Coronary artery (tissue), 2 donors: Measurements from ENCODE around the gene NLRP3.

ENCODE experiments used
- DNase-seq: peaks from one replicate; pipeline ENCODE4 v3.0.0-alpha.2; 2017; ENCODE audit warnings: low spot score
- H3K27ac ChIP-seq, 2 donors: fragments of 200-600 bp; sonication (generic); one replicate each; pipeline ENCODE4 v1.5.1; 2016 to 2019
- H3K4me3 ChIP-seq: fragments of 200-600 bp; sonication (generic); 2 replicates; pipeline ENCODE4 v1.5.1; 2016; ENCODE audit warnings: mild to moderate bottlenecking, moderate library complexity
- TF ChIP-seq, protein P1 (sequence below): fragments of 200-600 bp; sonication (generic); IDR thresholded peaks from one replicate; pipeline ENCODE4 v1.5.1; 2019; ENCODE audit warnings: antibody characterized with exemption

Gene NLRP3

GRCh38 chr1:247491328-247491727 is 75.4 kb downstream of the NLRP3 start:
- DNase-seq, result no peak
- TF ChIP-seq, protein P1, sequence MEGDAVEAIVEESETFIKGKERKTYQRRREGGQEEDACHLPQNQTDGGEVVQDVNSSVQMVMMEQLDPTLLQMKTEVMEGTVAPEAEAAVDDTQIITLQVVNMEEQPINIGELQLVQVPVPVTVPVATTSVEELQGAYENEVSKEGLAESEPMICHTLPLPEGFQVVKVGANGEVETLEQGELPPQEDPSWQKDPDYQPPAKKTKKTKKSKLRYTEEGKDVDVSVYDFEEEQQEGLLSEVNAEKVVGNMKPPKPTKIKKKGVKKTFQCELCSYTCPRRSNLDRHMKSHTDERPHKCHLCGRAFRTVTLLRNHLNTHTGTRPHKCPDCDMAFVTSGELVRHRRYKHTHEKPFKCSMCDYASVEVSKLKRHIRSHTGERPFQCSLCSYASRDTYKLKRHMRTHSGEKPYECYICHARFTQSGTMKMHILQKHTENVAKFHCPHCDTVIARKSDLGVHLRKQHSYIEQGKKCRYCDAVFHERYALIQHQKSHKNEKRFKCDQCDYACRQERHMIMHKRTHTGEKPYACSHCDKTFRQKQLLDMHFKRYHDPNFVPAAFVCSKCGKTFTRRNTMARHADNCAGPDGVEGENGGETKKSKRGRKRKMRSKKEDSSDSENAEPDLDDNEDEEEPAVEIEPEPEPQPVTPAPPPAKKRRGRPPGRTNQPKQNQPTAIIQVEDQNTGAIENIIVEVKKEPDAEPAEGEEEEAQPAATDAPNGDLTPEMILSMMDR, result no peak
- Histone ChIP-seq H3K27ac (no peak overlapping the region), H3K4me3 (no peak overlapping the region)

DNA sequence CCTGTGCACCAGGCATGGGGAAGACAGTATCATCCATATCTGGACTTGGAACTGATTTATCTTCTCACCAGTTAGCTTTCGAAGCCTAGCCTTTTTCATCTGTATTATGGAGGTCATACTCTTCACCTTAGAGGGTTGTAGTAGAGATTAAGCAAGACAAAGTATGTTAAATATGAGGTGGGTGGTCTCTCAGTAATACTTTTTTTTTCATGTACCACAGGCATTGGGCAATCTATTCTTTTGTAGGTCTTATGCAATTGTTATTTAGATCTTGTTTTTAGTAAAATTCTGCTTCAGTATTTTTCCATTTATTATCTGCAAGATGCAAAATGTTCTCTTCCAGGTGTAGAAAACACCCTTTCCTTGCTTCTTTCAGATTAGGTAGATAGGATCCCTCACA is 77.1 kb downstream of the NLRP3 start:
- no peak for DNase-seq
- H3K4me3 ChIP-seq, result no peak overlapping the region
- no peak overlapping the region for H3K27ac ChIP-seq
- TF ChIP-seq, protein P1, result no peak

GRCh38 chr1:247494767-247495166 is 78.8 kb downstream of the NLRP3 start:
- TF ChIP-seq, protein P1, result no peak
- H3K4me3 ChIP-seq, result no peak overlapping the region
- no peak for DNase-seq
- H3K27ac ChIP-seq, result no peak overlapping the region

GRCh38 chr1:247496581-247497285 is 80.8 kb downstream of the NLRP3 start:
- TF ChIP-seq, protein P1, result no peak
- no peak overlapping the region for H3K27ac ChIP-seq
- no peak overlapping the region for H3K4me3 ChIP-seq
- DNase-seq, result no peak
